ENCODE measurements around the gene AK5. TPM values are rescaled to one million over a fixed set of nuclear protein-coding genes. Genes with fewer than 3 reads are reported as not detected.

The AK5 gene
- total RNA-seq, 4 donors from 2014 or later, result 0.17 to 1.6 (median 0.56) TPM; not detected in 1

DNA sequence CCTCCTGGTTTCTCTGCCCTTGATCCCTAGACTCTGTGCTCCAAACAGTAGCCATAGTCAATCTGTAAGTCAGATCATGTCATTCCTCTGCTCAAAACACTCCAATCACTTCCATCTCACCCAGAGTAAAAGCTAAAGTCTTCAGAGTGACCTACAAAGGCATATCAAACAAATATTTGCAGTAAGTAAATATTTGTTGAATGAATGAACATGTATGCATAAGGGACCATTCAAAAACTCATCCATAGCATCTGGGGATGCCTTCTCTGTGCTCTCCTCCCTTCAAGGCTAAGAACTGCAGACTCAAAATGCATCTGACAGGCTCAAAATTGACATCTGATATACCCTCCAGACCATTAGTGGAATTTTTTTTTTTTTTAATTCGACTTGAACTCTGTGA, 18.1 kb upstream of the AK5 start:
- WGBS, 2 donors, result 80 to 90% methylated on average over 1 of the region's 1 CpG
- no peak for TF ChIP-seq POLR2A (IDR thresholded peaks at IDR 0.05)
- TF ChIP-seq, protein P1, sequence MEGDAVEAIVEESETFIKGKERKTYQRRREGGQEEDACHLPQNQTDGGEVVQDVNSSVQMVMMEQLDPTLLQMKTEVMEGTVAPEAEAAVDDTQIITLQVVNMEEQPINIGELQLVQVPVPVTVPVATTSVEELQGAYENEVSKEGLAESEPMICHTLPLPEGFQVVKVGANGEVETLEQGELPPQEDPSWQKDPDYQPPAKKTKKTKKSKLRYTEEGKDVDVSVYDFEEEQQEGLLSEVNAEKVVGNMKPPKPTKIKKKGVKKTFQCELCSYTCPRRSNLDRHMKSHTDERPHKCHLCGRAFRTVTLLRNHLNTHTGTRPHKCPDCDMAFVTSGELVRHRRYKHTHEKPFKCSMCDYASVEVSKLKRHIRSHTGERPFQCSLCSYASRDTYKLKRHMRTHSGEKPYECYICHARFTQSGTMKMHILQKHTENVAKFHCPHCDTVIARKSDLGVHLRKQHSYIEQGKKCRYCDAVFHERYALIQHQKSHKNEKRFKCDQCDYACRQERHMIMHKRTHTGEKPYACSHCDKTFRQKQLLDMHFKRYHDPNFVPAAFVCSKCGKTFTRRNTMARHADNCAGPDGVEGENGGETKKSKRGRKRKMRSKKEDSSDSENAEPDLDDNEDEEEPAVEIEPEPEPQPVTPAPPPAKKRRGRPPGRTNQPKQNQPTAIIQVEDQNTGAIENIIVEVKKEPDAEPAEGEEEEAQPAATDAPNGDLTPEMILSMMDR (IDR thresholded peaks at IDR 0.05), result no peak
- DNase-seq, result no peak
- Histone ChIP-seq H3K36me3 (no peaks in the 10 kb centered on the region), H3K27ac (no peak overlapping the region), H3K4me1 (no peaks in the 10 kb centered on the region), H3K9me3 (no peaks in the 10 kb centered on the region), H3K27me3 (no peaks in the 10 kb centered on the region), H3K4me3 (replicated peaks in 1 of 3) (no peak overlapping the region)
- intact Hi-C loops (cut with DNase I), result no loop called here

DNA sequence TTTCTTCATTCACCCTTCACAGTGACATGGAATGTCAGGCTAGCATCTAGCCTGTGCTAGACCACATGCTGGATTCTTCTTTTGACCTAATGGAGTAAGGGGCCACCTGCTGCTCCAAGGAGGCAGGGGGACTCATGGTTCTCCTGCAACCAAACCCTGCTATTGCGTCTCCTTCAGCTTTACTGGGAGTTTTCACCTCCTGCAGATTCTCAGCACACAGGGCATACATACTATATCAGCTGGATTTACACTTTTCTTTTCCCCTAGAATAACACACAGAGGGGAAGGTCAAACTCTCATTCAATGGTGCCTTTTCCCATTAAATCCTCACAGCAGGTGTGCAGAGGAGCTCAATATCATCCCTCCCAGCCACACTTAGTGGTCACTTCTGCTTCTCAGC, 16.6 kb upstream of the AK5 start:
- no peaks in the 10 kb centered on the region for H3K27me3 ChIP-seq
- DNase-seq, result no peak
- TF ChIP-seq, protein P1 (IDR thresholded peaks at IDR 0.05), result no peak
- no peak for TF ChIP-seq POLR2A (IDR thresholded peaks at IDR 0.05)
- H3K27ac ChIP-seq, result no peak overlapping the region
- H3K4me1 ChIP-seq, result no peaks in the 10 kb centered on the region
- H3K4me3 ChIP-seq (replicated peaks in 1 of 3), result no peak overlapping the region
- 62 to 68% methylated on average over 1 of the region's 1 CpG for WGBS, 2 donors
- H3K36me3 ChIP-seq, result no peaks in the 10 kb centered on the region
- H3K9me3 ChIP-seq, result no peaks in the 10 kb centered on the region
- intact Hi-C loops (cut with DNase I), result no loop called here

DNA sequence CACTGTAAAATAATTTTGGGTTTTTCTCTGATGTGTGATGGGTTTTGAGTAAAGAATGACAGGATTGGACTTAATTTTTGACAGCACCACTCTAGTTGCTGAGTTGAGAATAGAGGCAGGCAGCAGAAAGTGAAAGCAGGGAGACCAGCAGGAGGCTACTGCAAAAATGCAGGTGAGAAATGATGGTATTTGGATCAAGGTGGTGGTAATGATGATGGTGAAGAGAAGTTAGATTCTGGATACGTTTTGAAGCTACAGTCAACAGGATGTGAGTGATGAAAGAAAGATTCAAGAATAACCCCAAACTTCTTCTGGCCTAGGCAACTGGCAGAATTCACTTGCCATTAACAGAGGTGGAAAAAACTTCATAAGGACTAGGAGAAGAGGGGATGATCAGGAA, 14.8 kb upstream of the AK5 start:
- intact Hi-C loops (cut with DNase I), result no loop called here
- no peak overlapping the region for H3K4me3 ChIP-seq (replicated peaks in 1 of 3)
- H3K36me3 ChIP-seq, result no peaks in the 10 kb centered on the region
- DNase-seq, result no peak
- no peaks in the 10 kb centered on the region for H3K27me3 ChIP-seq
- no peaks in the 10 kb centered on the region for H3K4me1 ChIP-seq
- TF ChIP-seq, protein P1 (IDR thresholded peaks at IDR 0.05), result no peak
- no peak for TF ChIP-seq POLR2A (IDR thresholded peaks at IDR 0.05)
- 53 to 58% methylated on average over 1 of the region's 1 CpG for WGBS, 2 donors
- H3K9me3 ChIP-seq, result no peaks in the 10 kb centered on the region
- no peak overlapping the region for H3K27ac ChIP-seq

DNA sequence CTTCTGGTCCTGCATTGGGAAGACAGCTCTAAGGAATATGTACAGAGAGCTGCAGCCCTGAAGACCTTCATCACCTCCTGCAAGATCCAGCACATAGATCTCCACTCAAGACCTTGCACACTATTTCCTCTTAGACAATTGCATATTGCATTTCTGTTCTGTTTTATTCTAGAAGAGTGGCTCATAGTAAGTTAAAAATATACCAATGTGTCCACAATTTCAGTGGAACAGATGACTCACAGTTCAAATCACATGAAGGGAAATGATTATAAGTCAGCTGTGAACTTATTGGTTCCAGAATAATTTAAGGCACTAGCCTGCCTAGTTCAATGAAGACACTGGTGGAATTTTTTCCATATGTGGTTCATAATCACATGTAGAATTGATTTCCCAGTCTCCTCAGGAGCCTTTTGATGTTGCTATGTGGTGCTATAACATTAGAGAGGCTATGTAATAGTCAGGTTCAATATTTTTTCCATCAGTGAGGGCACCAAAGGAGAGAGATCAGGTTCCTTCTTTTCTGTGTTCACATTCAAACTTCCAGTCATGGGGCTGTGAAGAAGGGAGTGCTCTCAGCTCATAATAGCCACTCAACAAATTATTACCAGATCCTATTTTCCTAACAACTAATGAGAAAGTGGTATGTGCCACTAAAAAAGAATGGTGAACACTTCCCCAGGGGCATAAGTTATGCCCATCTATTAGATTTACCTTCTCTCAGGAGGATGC, 9.8 kb upstream of the AK5 start:
- intact Hi-C loops (cut with DNase I), result no loop called here
- H3K4me3 ChIP-seq (replicated peaks in 1 of 3), result no peak overlapping the region
- H3K4me1 ChIP-seq, result no peaks in the 10 kb centered on the region
- no peaks in the 10 kb centered on the region for H3K36me3 ChIP-seq
- no peaks in the 10 kb centered on the region for H3K9me3 ChIP-seq
- TF ChIP-seq, protein P1 (IDR thresholded peaks at IDR 0.05), result no peak
- TF ChIP-seq POLR2A (IDR thresholded peaks at IDR 0.05), result no peak
- no peak for DNase-seq
- H3K27me3 ChIP-seq, result no peaks in the 10 kb centered on the region
- no peak overlapping the region for H3K27ac ChIP-seq

DNA sequence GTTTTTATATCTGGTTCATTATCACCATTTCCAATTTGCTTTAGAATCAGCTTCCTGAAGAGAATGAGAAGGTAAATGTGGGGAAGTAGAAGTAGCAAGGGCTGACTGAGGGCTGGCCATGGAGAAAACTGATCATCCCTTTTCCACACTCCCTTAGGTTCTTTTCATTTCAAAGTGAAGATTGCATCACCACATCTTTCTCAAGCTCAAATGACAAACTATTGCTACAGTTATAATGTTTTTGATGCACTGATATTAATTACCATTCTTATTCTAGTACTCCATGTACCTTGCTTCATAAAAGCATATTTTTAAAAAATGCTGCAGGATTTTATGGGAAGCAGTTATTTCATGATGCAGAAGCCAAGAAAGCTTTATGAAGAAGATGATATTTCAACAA, 7.9 kb upstream of the AK5 start:
- H3K36me3 ChIP-seq, result no peaks in the 10 kb centered on the region
- H3K27me3 ChIP-seq, result no peaks in the 10 kb centered on the region
- H3K9me3 ChIP-seq, result no peaks in the 10 kb centered on the region
- DNase-seq, result no peak
- intact Hi-C loops (cut with DNase I), result no loop called here
- TF ChIP-seq, protein P1 (IDR thresholded peaks at IDR 0.05), result no peak
- no peak for TF ChIP-seq POLR2A (IDR thresholded peaks at IDR 0.05)
- H3K4me1 ChIP-seq, result no peaks in the 10 kb centered on the region
- no peak overlapping the region for H3K4me3 ChIP-seq (replicated peaks in 1 of 3)
- no peak overlapping the region for H3K27ac ChIP-seq
